Endothelial cell of umbilical vein (primary cell): Measurements from ENCODE around the gene HOXC12. TPM values are rescaled to one million over a fixed set of nuclear protein-coding genes. Genes with fewer than 3 reads are reported as not detected.

Source experiments
- BruUV-seq: library from RNA; stranded (reverse); fragments of 400-500 nt; replicated peaks from 2 replicates; lab custom pipeline; 2021; lab: Mats Ljungman, UMichigan
- CTCF ChIA-PET: fragments of 300-600, 350-600 bp; sonication (Branson Sonifier 250); formaldehyde crosslinking; loops from one replicate; lab custom pipeline; 2021; ENCODE audit warnings: antibody characterized with exemption, inconsistent platforms; lab: Charles Lee
- POLR2A ChIA-PET: fragments of 300-600, 350-600 bp; sonication (Branson Sonifier 250); formaldehyde crosslinking; loops from one replicate; lab custom pipeline; 2021; ENCODE audit warnings: antibody characterized with exemption, inconsistent platforms; lab: Charles Lee
- DNase-seq: peaks from one replicate; pipeline ENCODE4 v3.0.0-alpha.2; 2011; ENCODE audit warnings: low read depth, low spot score
- FAIRE-seq: peaks from 2 replicates; lab custom pipeline; 2011; peaks lifted over from hg19 to GRCh38; lab: Jason Lieb, UNC
- H2AFZ ChIP-seq: 2 replicates; pipeline ENCODE4 v1.6.0; 2012; ENCODE audit warnings: low read depth, low read length, control low read depth, inconsistent platforms
- H3K27ac ChIP-seq: 2 replicates; pipeline ENCODE4 v1.5.1; 2011; ENCODE audit warnings: low read depth, mild to moderate bottlenecking, control low read depth, low read length, moderate library complexity; ENCODE audit not compliant: insufficient read depth
- H3K27me3 ChIP-seq, 2 experiments: 2 replicates each; pipeline versions ENCODE4 v1.6.0 to v1.6.1; 2011; ENCODE audit warnings: low read length in 2 of 2, mixed read lengths in 1 of 2; ENCODE audit not compliant: control insufficient read depth in 2 of 2, insufficient read depth in 2 of 2
- H3K36me3 ChIP-seq, 2 experiments: 2 replicates in 1 of 2; 3 replicates in 1 of 2; pipeline ENCODE4 v1.5.1; 2011; ENCODE audit warnings: low read length in 2 of 2, mild to moderate bottlenecking in 1 of 2, moderate library complexity in 1 of 2; ENCODE audit not compliant: control insufficient read depth in 2 of 2, insufficient read depth in 2 of 2; ENCODE audit errors: extremely low read depth in 1 of 2
- H3K4me1 ChIP-seq: 3 replicates; pipeline ENCODE4 v1.5.1; 2011; ENCODE audit warnings: mild to moderate bottlenecking, low read length; ENCODE audit not compliant: control insufficient read depth, insufficient read depth; ENCODE audit errors: extremely low read depth
- H3K4me2 ChIP-seq: 2 replicates; pipeline ENCODE4 v1.6.1; 2011; ENCODE audit warnings: low read length, control low read depth, mixed read lengths; ENCODE audit not compliant: insufficient read depth
- H3K4me3 ChIP-seq, 3 experiments: fragments of 200-600 bp in 1 of 3; sonication (generic), shearing (Covaris generic) in 1 of 3; replicated peaks in 1 of 3; 2 replicates each; pipeline ENCODE4 v1.5.1; 2011 to 2016; ENCODE audit warnings: control low read depth in 3 of 3, low read length in 3 of 3, mild to moderate bottlenecking in 2 of 3, inconsistent platforms in 1 of 3, low read depth in 1 of 3, moderate library complexity in 1 of 3; ENCODE audit not compliant: insufficient read depth in 1 of 3
- H3K79me2 ChIP-seq: 2 replicates; pipeline ENCODE4 v1.6.0; 2012; ENCODE audit warnings: low read length, inconsistent platforms; ENCODE audit not compliant: control insufficient read depth, insufficient read depth
- H3K9ac ChIP-seq: replicated peaks from 2 replicates; pipeline ENCODE3; 2011; ENCODE audit warnings: low read length, control low read depth; ENCODE audit not compliant: insufficient read depth; ENCODE audit errors: extremely low read depth
- H3K9me1 ChIP-seq: replicated peaks from 3 replicates; pipeline ENCODE4 v1.6.0; 2011; ENCODE audit warnings: mild to moderate bottlenecking, low read length; ENCODE audit not compliant: control insufficient read depth, insufficient read depth; ENCODE audit errors: extremely low read depth
- H3K9me3 ChIP-seq: replicated peaks from 2 replicates; pipeline ENCODE4 v1.5.1; 2012; ENCODE audit warnings: low read length, inconsistent platforms; ENCODE audit not compliant: control insufficient read depth, insufficient read depth
- H4K20me1 ChIP-seq: replicated peaks from 2 replicates; pipeline ENCODE3; 2011; ENCODE audit warnings: mild to moderate bottlenecking, low read length; ENCODE audit not compliant: control insufficient read depth, insufficient read depth; ENCODE audit errors: extremely low read depth
- CTCF ChIP-seq, 2 donors: IDR thresholded peaks; 1 replicate in 1 of 2; 2 replicates in 1 of 2; pipeline ENCODE4 v1.5.1; 2011; ENCODE audit warnings: low read length in 2 of 2, mild to moderate bottlenecking in 2 of 2, moderate library complexity in 2 of 2, control low read depth in 1 of 2, inconsistent platforms in 1 of 2, low read depth in 1 of 2; ENCODE audit not compliant: insufficient read depth in 1 of 2; ENCODE audit errors: extremely low read depth in 1 of 2
- EZH2 ChIP-seq: IDR thresholded peaks from 2 replicates; pipeline ENCODE4 v1.6.1; 2012; ENCODE audit warnings: borderline replicate concordance, low read depth, mild to moderate bottlenecking, moderate library complexity, low read length, inconsistent platforms; ENCODE audit not compliant: severe bottlenecking
- FOS ChIP-seq: IDR thresholded peaks from 2 replicates; pipeline ENCODE4 v1.6.1; 2011; ENCODE audit warnings: mild to moderate bottlenecking, low read length, moderate library complexity, borderline replicate concordance; ENCODE audit not compliant: insufficient read depth
- GATA2 ChIP-seq: IDR thresholded peaks from 2 replicates; pipeline ENCODE4 v1.7.0; 2011; ENCODE audit warnings: low read depth, mild to moderate bottlenecking, moderate library complexity, mixed read lengths, low read length; ENCODE audit not compliant: insufficient read length, insufficient read depth
- JUN ChIP-seq: IDR thresholded peaks from 2 replicates; pipeline ENCODE4 v1.6.1; 2011; ENCODE audit warnings: borderline replicate concordance, low read depth; ENCODE audit not compliant: insufficient read length, insufficient read depth
- MAX ChIP-seq: IDR thresholded peaks from 2 replicates; pipeline ENCODE4 v1.6.1; 2011; ENCODE audit not compliant: insufficient read depth, insufficient read length
- MYC ChIP-seq: IDR thresholded peaks from one replicate; pipeline ENCODE4 v1.6.1; 2011; ENCODE audit warnings: mild to moderate bottlenecking, low read depth, low read length
- POLR2A ChIP-seq: IDR thresholded peaks from 2 replicates; pipeline ENCODE4 v1.6.1; 2012; ENCODE audit warnings: low read depth, mild to moderate bottlenecking, control low read depth, low read length
- POLR2AphosphoS5 ChIP-seq: IDR thresholded peaks from 2 replicates; pipeline ENCODE4 v1.6.1; 2012; ENCODE audit warnings: low read depth, mild to moderate bottlenecking, control low read depth, low read length, moderate library complexity; ENCODE audit not compliant: insufficient read depth
- dilution Hi-C: fragments of 300-500 bp; cut with MboI; formaldehyde crosslinking; loops from one replicate; pipeline ENCODE4 v1.15.0; 2019; ENCODE audit warnings: low sequenced_read_pairs; ENCODE audit not compliant: extremely low pct_ligation_motif_present
- intact Hi-C: fragments of 100-400 bp; cut with micrococcal nuclease; formaldehyde crosslinking; loops from one replicate; pipeline ENCODE4 v1.10.0; 2022
- polyA plus RNA-seq, 4 experiments: library from polyadenylated mRNA; depleted of rRNA in 3 of 4; stranded (reverse) in 3 of 4; unstranded in 1 of 4; fragments of >200 nt; gene quantifications; 2 replicates each; pipeline versions ENCODE4 v1.2.1 to v1.2.3, GENCODE V29; 2011 to 2012; ENCODE audit warnings: missing spikeins in 1 of 4
- total RNA-seq: library from RNA; stranded (reverse); gene quantifications from 2 replicates; pipeline ENCODE4 v1.2.3, GENCODE V29; 2021

The HOXC12 gene
- total and polyA plus RNA-seq, 2 donors (not counting 3 experiments of a cell fraction or from before 2014, with no cell fraction given), result not detected

GRCh38 chr12:53976823-53977595 is 22.3 kb downstream of the HOXC12 start:
- H3K9ac ChIP-seq, result no peak overlapping the region
- intact Hi-C loops, result no loop called here
- no peaks in the 10 kb centered on the region for H4K20me1 ChIP-seq
- no peaks in the 10 kb centered on the region for H3K4me1 ChIP-seq
- H3K27me3 ChIP-seq, result peaks cover 83 to 96% of the 10 kb centered on the region in 2 experiments
- no peak overlapping the region for H3K27ac ChIP-seq
- H3K4me3 ChIP-seq, result no peak overlapping the region
- TF ChIP-seq POLR2AphosphoS5, result no peak
- TF ChIP-seq FOS, result no peak
- no peak for TF ChIP-seq GATA2
- no peak for TF ChIP-seq CTCF (IDR thresholded peaks at IDR 0.05; ENCODE audit: extremely low read depth in 1 of 2, insufficient read depth in 1 of 2, low read depth in 1 of 2, low read length in 2 of 2)
- no peak for TF ChIP-seq MAX
- no peak for TF ChIP-seq JUN
- TF ChIP-seq EZH2, result no peak
- TF ChIP-seq MYC, result no peak
- TF ChIP-seq POLR2A, result no peak
- H3K36me3 ChIP-seq, result no peaks in the 10 kb centered on the region
- no TSS peak for BruUV-seq
- DNase-seq (no peak), FAIRE-seq (no peak)
- no peak overlapping the region for H3K4me2 ChIP-seq
- dilution Hi-C loops, result no loop called here
- H3K9me1 ChIP-seq, result no peaks in the 10 kb centered on the region
- ChIA-PET CTCF (interaction anchor here (0.6 to 1.4 kb wide), 3 partner anchors 12 to 1711 kb away, joined by 3 to 4 read pairs (median 3); no protein-coding TSS in a partner anchor), POLR2A (no interaction called here)
- H2AFZ ChIP-seq, result no peak overlapping the region
- no peaks in the 10 kb centered on the region for H3K9me3 ChIP-seq
- no peaks in the 10 kb centered on the region for H3K79me2 ChIP-seq
